ENCODE measurements around the gene STARD4.

STARD4 gene

DNA sequence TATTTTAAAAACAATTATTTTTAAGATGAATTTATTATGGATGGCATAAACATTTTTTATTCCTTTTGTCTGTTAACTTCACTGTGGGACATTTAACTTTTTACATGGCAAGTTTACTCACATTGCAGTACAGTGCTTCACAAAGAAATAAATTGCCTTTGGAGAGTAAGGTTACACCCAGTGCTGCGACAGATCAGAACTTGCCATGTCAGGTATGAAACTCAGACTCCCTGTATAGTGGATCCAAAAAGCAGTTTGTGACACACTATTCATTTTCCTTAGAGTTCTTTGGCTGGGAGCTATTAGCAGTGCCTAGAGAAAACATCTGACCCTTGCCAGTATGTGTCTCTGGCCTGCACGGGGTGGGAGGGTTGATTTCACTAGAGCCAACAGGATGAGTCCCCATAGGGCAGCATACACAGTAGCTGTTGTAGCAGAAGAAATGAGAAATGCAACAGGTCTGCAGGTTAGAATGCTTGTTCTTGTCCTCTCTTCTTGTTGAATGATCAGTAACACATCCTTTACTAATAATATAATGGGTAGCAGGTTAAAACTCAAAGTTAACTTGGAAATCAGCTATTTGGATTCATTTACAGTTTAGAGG, 42.9 kb downstream of the STARD4 start:
- ATAC-seq: no peak

DNA sequence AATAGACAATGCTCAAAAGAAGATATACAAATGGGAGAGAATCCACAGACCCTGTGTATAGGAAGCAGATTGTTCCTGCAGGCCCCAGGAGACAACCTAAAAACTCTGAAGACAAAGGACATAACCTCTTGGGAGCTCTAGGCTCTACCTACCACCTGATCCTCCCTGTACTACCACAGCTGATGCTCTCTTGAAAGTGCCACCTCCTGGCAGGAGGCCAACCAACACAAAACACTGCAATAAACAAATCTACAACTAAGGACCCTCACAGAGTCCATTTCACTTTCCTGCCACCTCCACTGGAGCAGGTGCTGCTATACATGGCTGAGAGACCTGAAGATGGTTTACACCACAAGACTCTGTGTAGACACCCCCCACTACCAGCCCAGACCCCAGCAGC, 49.0 kb downstream of the STARD4 start:
- no peak for ATAC-seq

DNA sequence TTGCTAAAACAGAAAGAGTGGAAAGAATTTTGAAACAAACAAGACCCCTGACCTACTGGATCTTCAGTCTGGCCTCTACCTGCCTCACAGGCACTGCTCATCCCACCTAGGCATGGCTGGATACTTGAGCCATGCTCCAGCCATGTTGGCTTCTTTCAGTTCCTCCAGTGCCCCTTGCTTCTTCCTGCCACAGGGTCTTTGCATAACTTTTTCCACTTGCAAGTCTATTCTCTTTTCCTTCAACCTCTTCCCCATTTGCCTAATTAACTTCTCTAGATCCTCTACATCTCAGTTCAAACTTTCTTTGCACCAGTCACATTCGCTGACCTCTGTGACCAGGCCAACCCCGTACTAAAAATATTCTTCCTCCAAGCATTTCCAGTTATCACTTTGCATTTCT, 50.4 kb downstream of the STARD4 start:
- ATAC-seq: no peak

DNA sequence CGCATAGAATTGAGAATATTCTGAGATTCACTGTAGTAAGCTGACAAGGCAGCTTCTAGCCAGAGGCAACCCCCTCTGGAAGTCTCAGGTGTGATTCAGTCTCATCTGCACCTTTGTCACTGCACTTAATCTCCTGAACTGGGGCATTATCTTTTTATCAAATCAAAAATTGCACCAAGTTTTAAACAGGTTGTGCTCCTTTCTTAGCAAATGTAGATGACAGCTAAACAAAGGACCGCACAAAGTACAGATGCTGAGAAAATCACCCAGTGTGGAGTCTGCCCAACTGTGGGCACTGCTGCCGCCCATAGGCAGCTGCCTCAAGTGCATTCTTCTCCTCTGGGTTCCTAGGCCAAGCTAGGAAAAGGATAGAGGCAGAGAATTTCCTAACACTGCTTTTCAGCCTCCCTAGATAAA, 51.1 kb downstream of the STARD4 start:
- no peak for ATAC-seq

DNA sequence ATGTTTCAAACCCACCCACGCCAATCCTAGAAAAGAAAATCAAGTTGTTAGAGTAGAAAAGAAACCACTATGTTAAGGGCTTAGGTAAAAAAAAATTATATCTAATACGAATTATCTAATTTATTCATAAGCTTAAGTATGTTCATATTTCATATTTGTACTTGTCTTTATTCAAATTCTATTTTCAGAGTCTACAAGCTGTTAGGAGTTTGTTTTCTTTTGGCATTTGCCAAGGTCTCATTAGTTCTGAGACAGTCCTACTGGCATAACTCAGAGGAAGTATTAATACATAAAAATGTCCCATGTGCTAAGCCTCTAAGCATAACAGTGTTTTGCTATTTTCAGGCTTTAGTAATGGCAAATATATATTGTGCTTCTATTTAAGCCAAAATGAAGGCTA, 57.6 kb downstream of the STARD4 start:
- no peak for ATAC-seq

DNA sequence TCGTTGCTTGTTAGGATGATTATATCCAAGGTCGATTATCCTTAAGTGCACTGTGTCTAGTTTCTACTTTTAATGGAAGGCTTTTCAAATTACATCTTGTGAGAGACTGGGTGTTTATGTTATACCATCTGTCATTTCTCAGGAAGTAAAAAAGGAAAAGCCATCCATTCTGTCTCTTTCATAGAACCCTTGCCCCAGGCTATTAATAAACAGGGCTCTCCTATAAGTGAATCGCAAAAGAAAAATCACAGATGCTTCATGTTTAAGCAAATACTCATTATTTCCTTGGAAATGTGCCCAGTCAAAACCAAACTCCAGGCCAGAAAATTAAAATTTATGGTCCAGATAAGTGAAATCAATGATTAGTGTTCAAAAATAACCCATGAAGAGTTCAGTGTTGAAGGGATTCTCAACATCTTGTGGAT, 58.1 kb downstream of the STARD4 start:
- no peak for ATAC-seq

GRCh38 chr5:111453747-111454146, 58.6 kb downstream of the STARD4 start:
- no peak for ATAC-seq

- ATAC-seq: no peak
Observed at GRCh38 chr5:111453295-111453694, 59.0 kb downstream of the STARD4 start.

DNA sequence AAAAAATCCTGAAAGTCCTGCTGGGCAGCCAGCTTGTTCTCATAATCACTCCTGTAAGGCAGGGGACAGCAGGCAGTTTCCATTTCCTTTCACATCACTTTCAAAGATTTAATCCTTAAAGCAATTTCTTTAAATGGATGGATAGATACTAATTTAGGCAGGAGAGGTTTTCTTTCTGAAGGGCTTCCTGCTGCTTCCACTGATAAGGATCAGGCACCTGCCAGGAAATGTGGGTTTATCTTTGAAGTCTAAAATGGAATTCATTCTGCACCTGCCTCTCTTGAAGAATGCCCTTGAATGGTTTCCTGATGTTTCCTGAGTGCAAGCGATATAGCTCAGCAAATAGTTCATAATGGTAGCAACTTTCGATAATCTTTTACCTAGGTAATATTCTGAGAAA, 64.5 kb downstream of the STARD4 start:
- ATAC-seq: no peak

DNA sequence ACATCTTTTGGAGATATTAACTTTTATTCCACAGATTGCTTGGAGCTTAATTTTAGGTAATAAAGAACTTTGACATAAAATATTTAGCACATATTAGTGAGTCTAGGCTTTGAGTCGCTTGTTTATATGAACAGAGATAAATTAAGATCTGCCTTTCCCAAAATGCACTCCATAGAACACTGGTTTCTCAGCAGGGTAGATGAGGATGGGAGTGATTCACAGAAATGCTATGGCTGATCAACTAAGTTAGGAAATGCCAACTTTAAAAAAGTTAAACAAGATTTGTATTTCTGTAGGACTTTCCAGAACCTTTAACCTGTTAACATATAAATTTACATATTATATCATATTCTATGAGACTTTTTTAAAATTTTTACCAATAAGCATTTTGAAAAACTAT, 65.2 kb downstream of the STARD4 start:
- no peak for ATAC-seq
